HepG2 (cell line): Measurements from ENCODE around the gene THAP2. TPM values are rescaled to one million over a fixed set of nuclear protein-coding genes. Genes with fewer than 3 reads are reported as not detected.

Experiments
- FOXC1 ChIP-seq: sonication (generic); formaldehyde crosslinking; IDR thresholded peaks from 2 replicates; pipeline ENCODE4 v1.8.0; 2022; ENCODE audit warnings: mild to moderate bottlenecking, missing genetic modification reagents, borderline replicate concordance
- GABPB1 ChIP-seq: IDR thresholded peaks from 2 replicates; pipeline ENCODE4 v1.6.1; 2016; ENCODE audit warnings: mild to moderate bottlenecking, missing genetic modification reagents, moderate library complexity, missing compliant biosample characterization
- HIVEP1 ChIP-seq: sonication (generic); formaldehyde crosslinking; IDR thresholded peaks from 2 replicates; pipeline ENCODE4 v1.4.0; 2020; ENCODE audit warnings: mild to moderate bottlenecking, missing genetic modification reagents
- KLF11 ChIP-seq: IDR thresholded peaks from 2 replicates; pipeline ENCODE4 v1.6.1; 2016; ENCODE audit warnings: missing compliant biosample characterization
- KLF16 ChIP-seq, 2 experiments: sonication (generic) in 1 of 2; formaldehyde crosslinking in 1 of 2; IDR thresholded peaks; 2 replicates each; pipeline versions ENCODE4 v1.6.1 to v1.8.0; 2016 to 2023; ENCODE audit warnings: missing genetic modification reagents in 2 of 2, missing compliant biosample characterization in 1 of 2
- LCORL ChIP-seq, 2 experiments: fragments of 450-650 bp in 1 of 2; sonication (generic) in 1 of 2; formaldehyde crosslinking in 1 of 2; IDR thresholded peaks; 2 replicates each; pipeline versions ENCODE4 v1.5.0 to v1.6.1; 2017 to 2020; ENCODE audit warnings: antibody characterized with exemption in 1 of 2, missing genetic modification reagents in 1 of 2
- MAZ ChIP-seq, 2 experiments: sonication (generic) in 1 of 2; formaldehyde crosslinking in 1 of 2; IDR thresholded peaks; 2 replicates each; pipeline versions ENCODE4 v1.5.0 to v1.6.1; 2012 to 2020; ENCODE audit warnings: low read depth in 2 of 2, mild to moderate bottlenecking in 2 of 2, borderline replicate concordance in 1 of 2, improper control_type of control experiment in 1 of 2, low read length in 1 of 2, missing genetic modification reagents in 1 of 2, moderate library complexity in 1 of 2
- MTF2 ChIP-seq: sonication (generic); formaldehyde crosslinking; IDR thresholded peaks from 2 replicates; pipeline ENCODE4 v1.5.0; 2020; ENCODE audit warnings: missing genetic modification reagents, borderline replicate concordance
- NKX3-1 ChIP-seq: sonication (generic); formaldehyde crosslinking; IDR thresholded peaks from 2 replicates; pipeline ENCODE4 v1.5.0; 2020; ENCODE audit warnings: missing genetic modification reagents
- PITX1 ChIP-seq: sonication (generic); formaldehyde crosslinking; IDR thresholded peaks from 2 replicates; pipeline ENCODE4 v1.5.1; 2020; ENCODE audit warnings: mild to moderate bottlenecking, missing genetic modification reagents
- POLR2A ChIP-seq, 2 experiments: IDR thresholded peaks; 2 replicates each; pipeline ENCODE4 v1.6.1; 2011; ENCODE audit warnings: low read depth in 2 of 2, low read length in 2 of 2, mild to moderate bottlenecking in 1 of 2, moderate library complexity in 1 of 2; ENCODE audit not compliant: insufficient read depth in 1 of 2
- RBFOX2 ChIP-seq: fragments of 200-400 bp; formaldehyde crosslinking; IDR thresholded peaks from 2 replicates; pipeline ENCODE4 v1.6.1; 2017; ENCODE audit warnings: low read depth, mild to moderate bottlenecking, low read length
- RELA ChIP-seq: sonication (generic); formaldehyde crosslinking; IDR thresholded peaks from 2 replicates; pipeline ENCODE4 v1.4.0; 2020; ENCODE audit warnings: missing genetic modification reagents
- RXRB ChIP-seq: IDR thresholded peaks from 2 replicates; pipeline ENCODE4 v1.6.1; 2016; ENCODE audit warnings: borderline replicate concordance, missing genetic modification reagents, missing compliant biosample characterization
- SAP130 ChIP-seq: IDR thresholded peaks from 2 replicates; pipeline ENCODE4 v1.6.1; 2016; ENCODE audit warnings: low read depth
- SKI ChIP-seq: fragments of 450-650 bp; IDR thresholded peaks from one replicate; pipeline ENCODE4 v1.6.1; 2018; ENCODE audit warnings: mild to moderate bottlenecking; ENCODE audit not compliant: partially characterized antibody
- ZFP1 ChIP-seq: IDR thresholded peaks from 2 replicates; pipeline ENCODE4 v1.6.1; 2016
- ZNF317 ChIP-seq: sonication (generic); formaldehyde crosslinking; IDR thresholded peaks from 2 replicates; pipeline ENCODE4 v1.5.0; 2020; ENCODE audit warnings: mild to moderate bottlenecking, missing genetic modification reagents
- ZNF431 ChIP-seq: sonication (generic); formaldehyde crosslinking; IDR thresholded peaks from 2 replicates; pipeline ENCODE4 v1.9.0; 2022; ENCODE audit warnings: missing genetic modification reagents, low read depth, mild to moderate bottlenecking, borderline replicate concordance
- ZNF451 ChIP-seq: sonication (generic); formaldehyde crosslinking; IDR thresholded peaks from 2 replicates; pipeline ENCODE4 v1.5.0; 2020; ENCODE audit warnings: mild to moderate bottlenecking, missing genetic modification reagents
- ZNF7 ChIP-seq: IDR thresholded peaks from 2 replicates; pipeline ENCODE4 v1.6.1; 2016; ENCODE audit warnings: missing biosample characterization, missing genetic modification reagents
- ZNF703 ChIP-seq: sonication (generic); formaldehyde crosslinking; IDR thresholded peaks from 2 replicates; pipeline ENCODE4 v1.5.1; 2020; ENCODE audit warnings: missing genetic modification reagents, mild to moderate bottlenecking, moderate library complexity, borderline replicate concordance
- polyA plus RNA-seq, 8 experiments: library from polyadenylated mRNA; depleted of rRNA in 3 of 8; stranded (reverse) in 7 of 8; unstranded in 1 of 8; fragments of >200 nt; fragmentation: Illumina TruSeq in 4 of 8; extraction: Trizol in 4 of 8; gene quantifications; 2 replicates each; pipeline versions ENCODE4 v1.2.1 to v1.2.3, GENCODE V29; 2011 to 2016; ENCODE audit warnings: low read depth in 4 of 8, missing spikeins in 1 of 8, mixed read lengths in 1 of 8; ENCODE audit not compliant: insufficient read depth in 1 of 8
- total RNA-seq, 5 experiments: library from RNA; depleted of rRNA; stranded (reverse); fragments of >200 nt; fragmentation: Illumina TruSeq; extraction: Trizol; gene quantifications; 2 replicates each; pipeline ENCODE4 v1.2.3, GENCODE V29; 2016; ENCODE audit warnings: low read depth in 1 of 5
- TF ChIP-seq, protein P1 (sequence below): sonication (generic); IDR thresholded peaks from 2 replicates; pipeline ENCODE4 v1.6.1; 2016; ENCODE audit warnings: low read depth, borderline replicate concordance
- TF ChIP-seq, protein P2 (sequence below): sonication (generic); formaldehyde crosslinking; IDR thresholded peaks from 2 replicates; pipeline ENCODE4 v1.8.0; 2022; ENCODE audit warnings: missing genetic modification reagents, mild to moderate bottlenecking, moderate library complexity, borderline replicate concordance
- TF ChIP-seq, protein P3 (sequence below): fragments of 450-650 bp; IDR thresholded peaks from 2 replicates; pipeline ENCODE4 v1.6.1; 2017

Gene THAP2
- total and polyA plus RNA-seq, 2 of the 13 experiments (the other 11 are each of a cell fraction or from before 2014, with no cell fraction given): 5.2 to 6.2 TPM

DNA sequence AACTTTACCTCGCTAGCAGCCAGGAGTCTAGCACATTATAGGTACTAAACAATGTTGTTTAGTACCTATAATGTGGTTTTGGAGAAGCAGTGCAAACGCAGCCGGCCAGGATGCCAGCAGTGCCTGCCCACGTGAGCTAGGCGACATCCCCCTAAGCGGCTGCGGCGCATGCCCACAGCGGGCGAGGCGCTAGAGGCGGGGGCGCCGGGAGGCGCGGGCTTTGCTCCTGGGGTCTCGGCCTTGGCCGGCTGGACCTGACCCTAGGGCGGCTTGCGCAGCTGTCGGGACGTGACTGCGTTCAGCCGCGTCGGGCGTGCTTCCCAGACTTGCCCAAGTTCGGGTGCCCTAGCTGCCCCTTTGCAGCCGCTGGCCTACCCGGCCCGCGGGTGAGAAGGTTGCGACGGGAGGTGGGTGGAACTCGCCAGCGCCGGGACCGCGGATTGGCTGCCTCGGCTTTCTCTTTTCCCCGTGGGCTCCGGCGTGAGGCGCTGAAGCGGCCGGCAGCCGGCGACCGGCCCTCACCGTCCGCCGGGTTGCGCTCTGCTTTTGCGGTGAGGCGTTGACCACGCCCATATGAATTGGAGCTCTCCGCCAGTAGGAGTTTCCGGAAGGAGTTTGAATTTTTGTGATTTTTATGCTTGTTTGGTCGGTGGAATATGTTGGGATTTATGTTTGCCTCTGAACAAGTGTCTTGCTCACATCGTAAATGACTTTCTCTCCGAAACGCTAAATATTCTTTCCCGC is 22.0 kb downstream of the THAP2 start, which contains the start of gene TMEM19 (continued):
- TF ChIP-seq FOXC1 (CRISPR knock-in tag) (peak; percentile 91), GABPB1 (CRISPR knock-in tag) (peak; percentile 85; the same call in 1 of the 2 replicates), RXRB (peak; percentile 59), ZNF703 (CRISPR knock-in tag) (no peak; the same call in 1 of the 2 replicates), NKX3-1 (no peak; the same call in 1 of the 2 replicates), POLR2A (IDR thresholded peaks at IDR 0.05; ENCODE audit: insufficient read depth in 1 of 2, low read depth in 2 of 2, low read length in 2 of 2) (peak; percentile 81 to 88), ZNF431 (CRISPR knock-in tag) (0 out of 2 replicates have a peak, but pooled peaks have one; percentile 51), RBFOX2 (peak; percentile 93), LCORL (IDR thresholded peaks at IDR 0.05) (no peak), LCORL (CRISPR knock-in tag; IDR thresholded peaks at IDR 0.05) (peak; percentile 96), ZNF7 (CRISPR knock-in tag) (no peak), PITX1 (peak; percentile 71; the same call in 1 of the 2 replicates), SAP130 (CRISPR knock-in tag) (peak; percentile 89), MTF2 (CRISPR knock-in tag) (no peak), ZNF451 (CRISPR knock-in tag) (peak; percentile 90), HIVEP1 (CRISPR knock-in tag) (peak; percentile 85), RELA (CRISPR knock-in tag) (no peak), KLF11 (CRISPR knock-in tag) (0 out of 2 replicates have a peak, but pooled peaks have one; percentile 36), MAZ (IDR thresholded peaks at IDR 0.05; ENCODE audit: borderline replicate concordance, low read depth, low read length) (peak; percentile 71), MAZ (CRISPR knock-in tag; IDR thresholded peaks at IDR 0.05; ENCODE audit: low read depth) (peak; percentile 89), KLF16 (CRISPR knock-in tag; IDR thresholded peaks at IDR 0.05) (peak in 1 of 2 experiments; percentile 78; a peak in 1 of 4 replicates), ZFP1 (CRISPR knock-in tag) (peak; percentile 73; the same call in 1 of the 2 replicates), SKI (peak; percentile 95), ZNF317 (peak; percentile 83)
- TF ChIP-seq, protein P1, sequence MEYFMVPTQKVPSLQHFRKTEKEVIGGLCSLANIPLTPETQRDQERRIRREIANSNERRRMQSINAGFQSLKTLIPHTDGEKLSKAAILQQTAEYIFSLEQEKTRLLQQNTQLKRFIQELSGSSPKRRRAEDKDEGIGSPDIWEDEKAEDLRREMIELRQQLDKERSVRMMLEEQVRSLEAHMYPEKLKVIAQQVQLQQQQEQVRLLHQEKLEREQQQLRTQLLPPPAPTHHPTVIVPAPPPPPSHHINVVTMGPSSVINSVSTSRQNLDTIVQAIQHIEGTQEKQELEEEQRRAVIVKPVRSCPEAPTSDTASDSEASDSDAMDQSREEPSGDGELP: peak; percentile 73; the same call in 1 of the 2 replicates
- TF ChIP-seq, protein P2, sequence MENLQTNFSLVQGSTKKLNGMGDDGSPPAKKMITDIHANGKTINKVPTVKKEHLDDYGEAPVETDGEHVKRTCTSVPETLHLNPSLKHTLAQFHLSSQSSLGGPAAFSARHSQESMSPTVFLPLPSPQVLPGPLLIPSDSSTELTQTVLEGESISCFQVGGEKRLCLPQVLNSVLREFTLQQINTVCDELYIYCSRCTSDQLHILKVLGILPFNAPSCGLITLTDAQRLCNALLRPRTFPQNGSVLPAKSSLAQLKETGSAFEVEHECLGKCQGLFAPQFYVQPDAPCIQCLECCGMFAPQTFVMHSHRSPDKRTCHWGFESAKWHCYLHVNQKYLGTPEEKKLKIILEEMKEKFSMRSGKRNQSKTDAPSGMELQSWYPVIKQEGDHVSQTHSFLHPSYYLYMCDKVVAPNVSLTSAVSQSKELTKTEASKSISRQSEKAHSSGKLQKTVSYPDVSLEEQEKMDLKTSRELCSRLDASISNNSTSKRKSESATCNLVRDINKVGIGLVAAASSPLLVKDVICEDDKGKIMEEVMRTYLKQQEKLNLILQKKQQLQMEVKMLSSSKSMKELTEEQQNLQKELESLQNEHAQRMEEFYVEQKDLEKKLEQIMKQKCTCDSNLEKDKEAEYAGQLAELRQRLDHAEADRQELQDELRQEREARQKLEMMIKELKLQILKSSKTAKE: peak; percentile 82; the same call in 1 of the 2 replicates
- TF ChIP-seq, protein P3, sequence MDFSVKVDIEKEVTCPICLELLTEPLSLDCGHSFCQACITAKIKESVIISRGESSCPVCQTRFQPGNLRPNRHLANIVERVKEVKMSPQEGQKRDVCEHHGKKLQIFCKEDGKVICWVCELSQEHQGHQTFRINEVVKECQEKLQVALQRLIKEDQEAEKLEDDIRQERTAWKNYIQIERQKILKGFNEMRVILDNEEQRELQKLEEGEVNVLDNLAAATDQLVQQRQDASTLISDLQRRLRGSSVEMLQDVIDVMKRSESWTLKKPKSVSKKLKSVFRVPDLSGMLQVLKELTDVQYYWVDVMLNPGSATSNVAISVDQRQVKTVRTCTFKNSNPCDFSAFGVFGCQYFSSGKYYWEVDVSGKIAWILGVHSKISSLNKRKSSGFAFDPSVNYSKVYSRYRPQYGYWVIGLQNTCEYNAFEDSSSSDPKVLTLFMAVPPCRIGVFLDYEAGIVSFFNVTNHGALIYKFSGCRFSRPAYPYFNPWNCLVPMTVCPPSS: no peak
